Vagina (tissue), 2 donors: Measurements from ENCODE around the gene MDFI.

Source experiments
- CTCF ChIP-seq, 3 experiments: fragments of 450-650 bp in 2 of 3; fragments of 200-600 bp in 1 of 3; sonication (generic) in 1 of 3; IDR thresholded peaks; one replicate each; pipeline ENCODE4 v1.5.1; 2017 to 2019; ENCODE audit warnings: antibody characterized with exemption in 3 of 3, mild to moderate bottlenecking in 2 of 3, moderate library complexity in 2 of 3
- POLR2A ChIP-seq, 2 donors: fragments of 450-650 bp; IDR thresholded peaks; one replicate each; pipeline ENCODE4 v1.6.1; 2017; ENCODE audit warnings: antibody characterized with exemption in 2 of 2, mild to moderate bottlenecking in 2 of 2, moderate library complexity in 2 of 2
- POLR2AphosphoS5 ChIP-seq, 2 donors: sonication (generic); formaldehyde crosslinking; IDR thresholded peaks; one replicate each; pipeline ENCODE4 v1.9.0; 2017; ENCODE audit warnings: antibody characterized with exemption in 2 of 2, mild to moderate bottlenecking in 2 of 2, low read depth in 1 of 2; ENCODE audit not compliant: insufficient read depth in 1 of 2

GRCh38 chr6:41655646-41656001, 17.4 kb downstream of the MDFI start:
- TF ChIP-seq POLR2A (IDR thresholded peaks at IDR 0.05) (no peak), CTCF (IDR thresholded peaks at IDR 0.05) (no peak), POLR2AphosphoS5 (IDR thresholded peaks at IDR 0.05; ENCODE audit: insufficient read depth in 1 of 2, low read depth in 1 of 2) (no peak)
